Smooth muscle cell (in vitro differentiated cells): Measurements from ENCODE around the gene TRABD2B. TPM values are rescaled to one million over a fixed set of nuclear protein-coding genes. Genes with fewer than 3 reads are reported as not detected.

Experiments used
- DNase-seq: peaks from one replicate; lab custom pipeline; 2025; ENCODE audit not compliant: unreplicated experiment; lab: John Stamatoyannopoulos, UW
- H2AFZ ChIP-seq: fragments of 200-600 bp; sonication (generic); 2 replicates; pipeline ENCODE4 v1.6.0; 2016; ENCODE audit warnings: antibody characterized with exemption, low read depth, mild to moderate bottlenecking
- H3F3A ChIP-seq: fragments of 200-600 bp; sonication (generic); 2 replicates; pipeline ENCODE4 v1.6.0; 2017; ENCODE audit warnings: antibody characterized with exemption, low read depth
- H3K27ac ChIP-seq: fragments of 200-600 bp; sonication (generic); 2 replicates; pipeline ENCODE4 v1.5.1; 2016; ENCODE audit warnings: low read depth, mild to moderate bottlenecking
- H3K27me3 ChIP-seq: fragments of 200-600 bp; sonication (generic); 2 replicates; pipeline ENCODE4 v1.6.1; 2016; ENCODE audit warnings: low read depth, mild to moderate bottlenecking
- H3K36me3 ChIP-seq: fragments of 200-600 bp; sonication (generic); 2 replicates; pipeline ENCODE4 v1.5.1; 2016; ENCODE audit warnings: low read depth
- H3K4me1 ChIP-seq: fragments of 200-600 bp; sonication (generic); 2 replicates; pipeline ENCODE4 v1.5.1; 2016; ENCODE audit warnings: low read depth
- H3K4me2 ChIP-seq: fragments of 200-600 bp; sonication (generic); 2 replicates; pipeline ENCODE4 v1.6.0; 2016; ENCODE audit warnings: mild to moderate bottlenecking
- H3K4me3 ChIP-seq: fragments of 200-600 bp; sonication (generic); 2 replicates; pipeline ENCODE4 v1.5.1; 2016; ENCODE audit warnings: mild to moderate bottlenecking
- H3K79me2 ChIP-seq: fragments of 200-600 bp; sonication (generic); 2 replicates; pipeline ENCODE4 v1.6.0; 2016; ENCODE audit warnings: low read depth, mild to moderate bottlenecking
- H3K9ac ChIP-seq: fragments of 200-600 bp; sonication (generic); 2 replicates; pipeline ENCODE4 v1.6.0; 2016; ENCODE audit warnings: low read depth
- H3K9me3 ChIP-seq: fragments of 200-600 bp; sonication (generic); replicated peaks from 2 replicates; pipeline ENCODE4 v1.5.1; 2016; ENCODE audit warnings: low read depth
- H4K20me1 ChIP-seq: fragments of 200-600 bp; sonication (generic); 2 replicates; pipeline ENCODE4 v1.6.0; 2016; ENCODE audit warnings: low read depth
- WGBS: methylation state at CpG from one replicate; pipeline ENCODE4 v1.1.7; 2016; ENCODE audit warnings: low lambda C conversion rate; 5-methylcytosine and 5-hydroxymethylcytosine counted together
- polyA plus RNA-seq: library from polyadenylated mRNA; unstranded; fragments of >200 nt; fragmentation: Nextera tagmentation; extraction: Ambion mirVana; gene quantifications from 2 replicates; pipeline ENCODE4 v1.2.1, GENCODE V29; 2016
- total RNA-seq: library from RNA; depleted of rRNA; stranded (reverse); fragments of >200 nt; gene quantifications from 2 replicates; pipeline ENCODE4 v1.2.3, GENCODE V29; 2014
- TF ChIP-seq, protein P1 (sequence below): fragments of 200-600 bp; sonication (generic); IDR thresholded peaks from 2 replicates; pipeline ENCODE4 v1.5.1; 2017; ENCODE audit warnings: borderline replicate concordance, mild to moderate bottlenecking, antibody characterized with exemption; ENCODE audit not compliant: insufficient read depth, poor library complexity, severe bottlenecking

Gene TRABD2B
- total and polyA plus RNA-seq, 2 experiments from 2014 or later = 0.94 to 4.9 TPM

DNA sequence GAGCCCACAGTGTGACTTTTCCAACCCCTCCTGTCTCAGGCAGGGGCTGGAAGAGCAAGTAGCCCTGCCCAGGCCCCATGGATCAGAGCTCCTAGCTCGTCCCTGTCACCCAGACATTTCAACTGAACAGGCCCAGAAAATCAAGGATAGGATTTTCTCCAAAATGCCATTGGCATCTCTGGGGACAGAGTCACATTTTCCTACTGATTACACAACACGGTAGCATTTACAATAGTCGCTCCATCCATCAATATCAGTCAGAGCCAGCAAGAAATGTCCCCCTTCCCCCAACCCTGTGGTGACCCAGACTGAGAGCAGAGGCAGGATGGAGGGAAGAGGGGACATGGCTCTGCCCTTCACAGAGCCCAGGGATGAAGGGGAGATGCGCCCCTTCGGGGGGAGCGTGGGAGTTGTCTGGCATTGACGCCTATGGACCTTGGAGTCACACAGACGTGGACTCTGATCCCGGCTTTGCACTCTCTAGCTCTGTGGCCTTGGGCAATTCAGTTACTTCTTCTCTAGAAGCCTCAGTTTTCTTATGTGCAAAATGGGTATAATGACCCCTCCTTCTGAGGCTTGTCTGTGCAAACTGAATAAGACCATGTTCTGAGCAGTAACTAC lies 283.7 kb downstream of the TRABD2B start:
- H3K79me2 ChIP-seq = no peaks in the 10 kb centered on the region
- H3K27me3 ChIP-seq = peaks cover 100% of the 10 kb centered on the region
- H3K36me3 ChIP-seq = no peaks in the 10 kb centered on the region
- WGBS = 73% methylated on average over 9 of the region's 9 CpGs
- no peak overlapping the region for H2AFZ ChIP-seq
- no peak overlapping the region for H3K4me3 ChIP-seq
- peaks cover 12% of the 10 kb centered on the region for H3K4me1 ChIP-seq
- H3F3A ChIP-seq = no peaks in the 10 kb centered on the region
- no peak overlapping the region for H3K27ac ChIP-seq
- no peak overlapping the region for H3K4me2 ChIP-seq
- H3K9me3 ChIP-seq = no peaks in the 10 kb centered on the region
- TF ChIP-seq, protein P1, sequence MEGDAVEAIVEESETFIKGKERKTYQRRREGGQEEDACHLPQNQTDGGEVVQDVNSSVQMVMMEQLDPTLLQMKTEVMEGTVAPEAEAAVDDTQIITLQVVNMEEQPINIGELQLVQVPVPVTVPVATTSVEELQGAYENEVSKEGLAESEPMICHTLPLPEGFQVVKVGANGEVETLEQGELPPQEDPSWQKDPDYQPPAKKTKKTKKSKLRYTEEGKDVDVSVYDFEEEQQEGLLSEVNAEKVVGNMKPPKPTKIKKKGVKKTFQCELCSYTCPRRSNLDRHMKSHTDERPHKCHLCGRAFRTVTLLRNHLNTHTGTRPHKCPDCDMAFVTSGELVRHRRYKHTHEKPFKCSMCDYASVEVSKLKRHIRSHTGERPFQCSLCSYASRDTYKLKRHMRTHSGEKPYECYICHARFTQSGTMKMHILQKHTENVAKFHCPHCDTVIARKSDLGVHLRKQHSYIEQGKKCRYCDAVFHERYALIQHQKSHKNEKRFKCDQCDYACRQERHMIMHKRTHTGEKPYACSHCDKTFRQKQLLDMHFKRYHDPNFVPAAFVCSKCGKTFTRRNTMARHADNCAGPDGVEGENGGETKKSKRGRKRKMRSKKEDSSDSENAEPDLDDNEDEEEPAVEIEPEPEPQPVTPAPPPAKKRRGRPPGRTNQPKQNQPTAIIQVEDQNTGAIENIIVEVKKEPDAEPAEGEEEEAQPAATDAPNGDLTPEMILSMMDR = no peak
- no peaks in the 10 kb centered on the region for H4K20me1 ChIP-seq
- no peak for DNase-seq
- no peak overlapping the region for H3K9ac ChIP-seq

DNA sequence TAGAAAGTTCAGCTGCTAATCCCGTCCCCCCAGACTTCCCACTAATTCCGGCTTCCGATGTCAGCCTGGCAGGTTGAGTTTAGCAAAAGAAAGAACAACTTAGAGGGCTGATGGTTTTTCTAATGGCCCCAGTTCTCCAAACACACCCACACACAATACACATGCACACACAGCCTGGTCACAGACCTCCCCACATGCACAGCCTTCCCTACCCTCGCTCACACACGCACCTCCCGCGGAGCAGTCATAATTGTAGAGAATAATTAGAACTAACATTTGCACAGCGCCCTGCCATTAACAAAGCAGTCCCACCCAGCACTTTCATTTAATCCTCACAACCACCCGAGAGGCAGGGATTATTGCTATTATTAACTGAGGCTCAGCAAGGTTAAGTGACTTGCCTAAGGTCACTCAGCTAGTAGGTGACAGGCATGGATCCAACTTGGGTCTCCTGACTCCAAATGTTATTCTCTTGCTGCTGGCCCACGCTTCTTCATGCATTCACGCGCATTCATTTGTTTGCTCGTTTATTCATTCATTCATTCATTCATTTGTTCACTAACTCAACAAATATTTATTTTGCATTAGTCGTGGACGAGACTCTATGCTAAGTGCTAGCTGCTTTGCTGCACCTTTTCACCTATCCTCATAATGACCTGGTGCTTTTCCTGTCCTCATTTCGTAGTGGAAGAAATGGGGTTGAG lies 284.4 kb downstream of the TRABD2B start:
- Histone ChIP-seq H3K9me3 (no peaks in the 10 kb centered on the region), H3K4me1 (peaks cover 12% of the 10 kb centered on the region), H3K27me3 (peaks cover 100% of the 10 kb centered on the region), H3K4me3 (no peak overlapping the region), H3K9ac (no peak overlapping the region), H3K4me2 (no peak overlapping the region), H2AFZ (no peak overlapping the region), H3F3A (no peaks in the 10 kb centered on the region), H4K20me1 (no peaks in the 10 kb centered on the region), H3K36me3 (no peaks in the 10 kb centered on the region), H3K27ac (no peak overlapping the region), H3K79me2 (no peaks in the 10 kb centered on the region)
- TF ChIP-seq, protein P1 = no peak
- 82% methylated on average over 16 of the region's 16 CpGs for WGBS
- no peak for DNase-seq

DNA sequence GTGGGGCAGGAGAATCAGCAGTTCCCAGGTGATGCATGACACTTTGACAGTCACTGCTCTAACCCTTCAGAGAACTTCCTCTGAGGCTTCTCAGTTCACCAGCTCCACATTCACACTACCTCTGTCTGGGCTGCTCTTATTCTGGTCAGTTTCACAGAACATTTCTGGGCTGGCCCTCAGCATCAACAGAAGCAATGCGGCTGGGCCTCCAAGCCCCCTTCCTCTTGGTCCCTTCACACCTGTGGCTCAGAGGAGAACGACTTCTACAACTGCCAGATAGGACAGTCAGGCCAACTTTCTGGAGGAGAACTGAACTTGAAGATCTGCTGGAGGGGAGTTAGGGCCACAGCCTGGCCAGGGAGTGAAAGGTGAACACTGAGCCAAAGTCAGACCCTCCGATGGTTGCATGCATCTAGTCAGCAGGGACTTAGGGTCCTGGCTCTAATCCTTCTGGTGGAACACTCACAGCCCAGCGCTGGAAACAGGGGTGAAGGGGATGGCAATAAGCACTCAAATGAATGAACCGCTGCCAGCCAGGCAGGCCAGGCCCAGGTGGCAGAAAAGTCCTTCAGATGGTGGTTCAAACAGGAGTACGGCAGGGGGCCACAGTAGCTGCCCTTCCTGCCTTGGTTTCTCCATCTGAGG lies 285.2 kb downstream of the TRABD2B start:
- Histone ChIP-seq H3K36me3 (no peaks in the 10 kb centered on the region), H3K4me2 (no peak overlapping the region), H4K20me1 (no peaks in the 10 kb centered on the region), H3K4me1 (peaks cover 12% of the 10 kb centered on the region), H3F3A (no peaks in the 10 kb centered on the region), H3K9ac (no peak overlapping the region), H3K27me3 (peaks cover 100% of the 10 kb centered on the region), H2AFZ (no peak overlapping the region), H3K79me2 (no peaks in the 10 kb centered on the region), H3K9me3 (no peaks in the 10 kb centered on the region), H3K27ac (no peak overlapping the region), H3K4me3 (no peak overlapping the region)
- no peak for DNase-seq
- TF ChIP-seq, protein P1 = no peak
- 75% methylated on average over 6 of the region's 6 CpGs for WGBS
